GM12864 (cell line): ENCODE measurements around the gene CDADC1.

Experiments
- DNase-seq: peaks from one replicate; pipeline ENCODE4 v3.0.0-alpha.2; 2011; ENCODE audit warnings: low read depth
- H3K4me3 ChIP-seq: 2 replicates; pipeline ENCODE4 v1.5.1; 2011; ENCODE audit warnings: mild to moderate bottlenecking, low read depth, low read length, control low read depth
- CTCF ChIP-seq: IDR thresholded peaks from 2 replicates; pipeline ENCODE4 v1.5.1; 2011; ENCODE audit warnings: low read depth, mild to moderate bottlenecking, moderate library complexity, low read length, control low read depth, inconsistent platforms; ENCODE audit errors: missing control alignments

The CDADC1 gene

GRCh38 chr13:49310251-49310650, 62.5 kb downstream of the CDADC1 start:
- no peak for DNase-seq
- no peak overlapping the region for H3K4me3 ChIP-seq

GRCh38 chr13:49311816-49312215, 64.1 kb downstream of the CDADC1 start:
- DNase-seq: no peak
- no peak for TF ChIP-seq CTCF
- H3K4me3 ChIP-seq: no peak overlapping the region

More at GRCh38 chr13:49310251-49310650, 62.5 kb downstream of the CDADC1 start:
- TF ChIP-seq CTCF: no peak

- DNase-seq: no peak
- H3K4me3 ChIP-seq: no peak overlapping the region
- no peak for TF ChIP-seq CTCF
Observed at GRCh38 chr13:49314344-49314882, 66.7 kb downstream of the CDADC1 start.

GRCh38 chr13:49315036-49315565, 67.4 kb downstream of the CDADC1 start:
- no peak for TF ChIP-seq CTCF
- H3K4me3 ChIP-seq: no peak overlapping the region
- no peak for DNase-seq

GRCh38 chr13:49315756-49316482, 68.2 kb downstream of the CDADC1 start:
- TF ChIP-seq CTCF: no peak
- no peak overlapping the region for H3K4me3 ChIP-seq
- no peak for DNase-seq

- H3K4me3 ChIP-seq: no peak overlapping the region
- no peak for TF ChIP-seq CTCF
- no peak for DNase-seq
Observed at GRCh38 chr13:49319551-49319950, 71.8 kb downstream of the CDADC1 start.
